ENCODE data around the gene EDN2.

GRCh38 chr1:41497056-41497440, 12.6 kb upstream of the EDN2 start:
- no peak for TF ChIP-seq CTCF (IDR thresholded peaks at IDR 0.05; ENCODE audit: low read depth, low read length, poor library complexity, severe bottlenecking)
- TF ChIP-seq EZH2phosphoT487 (IDR thresholded peaks at IDR 0.05; ENCODE audit: borderline replicate concordance, low read length), result no peak

All from DOHH2 (cell line).